Measurements from ENCODE around the gene SPRR2B. TPM values are rescaled to one million over a fixed set of nuclear protein-coding genes. Genes with fewer than 3 reads are reported as not detected.
"Not testable (repeated sequence)": the region's sequence is repeated elsewhere in the genome, so short reads cannot be mapped to it uniquely, and the experiment has no call there.

Gene SPRR2B
- not detected in 2 replicates for total RNA-seq (2012; rRNA removed)

DNA sequence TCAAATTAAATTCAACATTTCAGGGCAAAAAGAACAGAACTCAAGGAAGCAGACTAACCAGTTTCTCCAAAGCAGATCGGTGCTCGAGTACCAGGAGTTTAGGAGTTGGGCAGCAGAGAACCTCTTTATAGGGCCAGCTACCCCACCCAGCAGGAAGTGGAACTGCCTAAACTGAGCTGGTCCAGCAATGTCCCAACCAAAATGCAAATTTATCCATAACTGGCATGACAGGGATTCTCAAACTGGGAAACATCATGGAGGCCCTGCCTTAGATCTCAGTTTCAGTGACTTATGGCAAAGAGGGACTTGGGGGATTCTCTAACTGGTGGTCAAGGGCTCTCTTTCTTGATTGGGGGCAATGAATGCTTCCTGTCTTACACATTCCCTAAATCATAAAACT lies at the start of gene SPRR2B:
Gene SPRR2B (minus strand): TSS at position 101 of the 400 bp plus-strand sequence. CDS start 772 bp downstream, outside the sequence.
- H3K9ac ChIP-seq (ENCODE audit: low read depth, low read length): no peak within 1 kb of the TSS
- no peak within 1 kb of the TSS for H3K4me3 ChIP-seq (ENCODE audit: low read length)
- H3K36me3 ChIP-seq (ENCODE audit: insufficient read depth, low read length): no peaks in the 10 kb centered on the region
- no peak within 1 kb of the TSS for H3K4me2 ChIP-seq (ENCODE audit: low read length)
- H3K4me1 ChIP-seq (ENCODE audit: control insufficient read depth, insufficient read depth, low read length): no peaks in the 10 kb centered on the region
- no peaks in the 10 kb centered on the region for H3K9me3 ChIP-seq (replicated peaks; ENCODE audit: low read length)
- H3K27me3 ChIP-seq (ENCODE audit: control insufficient read depth, insufficient read depth, low read length): no peaks in the 10 kb centered on the region

DNA sequence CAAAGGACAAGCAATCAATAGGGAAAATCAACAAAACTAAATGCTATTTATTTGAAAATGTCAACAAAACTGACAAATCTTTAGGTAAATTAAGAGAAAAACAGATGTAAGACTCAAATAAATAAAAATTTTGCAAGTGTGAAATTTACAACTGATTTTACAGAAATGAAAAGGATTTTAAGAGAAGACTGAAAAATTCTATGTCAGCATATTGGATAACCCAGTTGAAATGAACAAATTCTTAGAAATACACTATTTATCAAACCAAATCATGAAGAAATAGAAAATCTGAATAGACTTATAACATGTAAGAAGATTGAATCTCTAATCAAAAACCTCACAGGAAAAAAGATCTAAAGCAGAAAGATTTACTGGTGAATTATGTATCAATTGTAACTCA lies 49.5 kb upstream of the SPRR2B start:
- H3K4me3 ChIP-seq (ENCODE audit: low read length): no peak overlapping the region
- no peaks in the 10 kb centered on the region for H3K9me3 ChIP-seq (replicated peaks; ENCODE audit: low read length)
- H3K27me3 ChIP-seq (ENCODE audit: control insufficient read depth, insufficient read depth, low read length): no peaks in the 10 kb centered on the region
- H3K4me2 ChIP-seq (ENCODE audit: low read length): no peak overlapping the region
- H3K36me3 ChIP-seq (ENCODE audit: insufficient read depth, low read length): no peaks in the 10 kb centered on the region
- no peak overlapping the region for H3K9ac ChIP-seq (ENCODE audit: low read depth, low read length)
- no peaks in the 10 kb centered on the region for H3K4me1 ChIP-seq (ENCODE audit: control insufficient read depth, insufficient read depth, low read length)

DNA sequence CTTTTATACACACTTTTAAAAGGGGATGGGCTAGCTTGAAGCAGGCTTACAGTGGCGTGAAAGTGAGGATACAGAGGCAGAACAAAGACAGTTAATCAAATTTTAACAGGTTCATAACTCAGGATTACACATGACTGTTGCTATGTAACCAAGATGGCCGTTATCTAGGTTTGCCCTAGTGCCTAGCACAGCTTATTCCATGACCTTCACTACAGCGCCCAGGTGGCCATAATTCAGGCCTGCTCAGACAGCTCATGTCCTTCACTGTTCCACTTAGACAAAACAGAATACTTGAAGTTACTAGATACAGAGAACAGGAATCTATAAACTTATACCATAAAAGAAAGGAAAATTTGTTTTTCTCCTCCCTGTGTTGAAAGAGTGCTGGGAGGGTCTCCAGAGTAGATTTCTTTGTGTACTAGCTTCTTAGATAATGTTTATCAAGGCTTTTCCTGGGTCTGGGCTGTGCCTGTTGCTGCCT lies 48.1 kb upstream of the SPRR2B start:
- no peaks in the 10 kb centered on the region for H3K4me1 ChIP-seq (ENCODE audit: control insufficient read depth, insufficient read depth, low read length)
- no peak overlapping the region for H3K4me3 ChIP-seq (ENCODE audit: low read length)
- no peak overlapping the region for H3K9ac ChIP-seq (ENCODE audit: low read depth, low read length)
- H3K27me3 ChIP-seq (ENCODE audit: control insufficient read depth, insufficient read depth, low read length): no peaks in the 10 kb centered on the region
- H3K4me2 ChIP-seq (ENCODE audit: low read length): no peak overlapping the region
- no peaks in the 10 kb centered on the region for H3K36me3 ChIP-seq (ENCODE audit: insufficient read depth, low read length)
- H3K9me3 ChIP-seq (replicated peaks; ENCODE audit: low read length): no peaks in the 10 kb centered on the region

DNA sequence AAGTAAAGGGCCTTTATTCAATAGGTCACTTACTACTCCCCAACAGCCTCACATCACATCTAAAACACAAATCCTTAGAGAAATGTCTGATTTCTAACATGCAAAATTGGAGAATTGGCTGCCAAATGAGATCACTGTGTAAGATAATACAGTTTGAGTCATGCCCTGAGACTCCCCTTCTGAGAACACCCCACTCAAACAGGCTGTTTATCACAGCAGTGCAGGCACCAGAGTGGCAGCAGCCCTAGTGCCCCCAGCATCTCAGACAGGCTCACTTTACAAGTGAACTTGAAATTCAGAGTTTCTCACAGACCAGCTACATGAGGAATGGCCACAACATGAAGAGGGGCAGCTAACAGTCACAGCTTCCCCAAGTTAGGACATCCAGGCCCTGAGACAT lies 43.9 kb upstream of the SPRR2B start:
- not testable (repeated sequence) for H3K4me3 ChIP-seq (ENCODE audit: low read length); H3K36me3 ChIP-seq (ENCODE audit: insufficient read depth, low read length); H3K27me3 ChIP-seq (ENCODE audit: control insufficient read depth, insufficient read depth, low read length); H3K9ac ChIP-seq (ENCODE audit: low read depth, low read length); H3K4me1 ChIP-seq (ENCODE audit: control insufficient read depth, insufficient read depth, low read length); H3K9me3 ChIP-seq (replicated peaks; ENCODE audit: low read length); H3K4me2 ChIP-seq (ENCODE audit: low read length)

DNA sequence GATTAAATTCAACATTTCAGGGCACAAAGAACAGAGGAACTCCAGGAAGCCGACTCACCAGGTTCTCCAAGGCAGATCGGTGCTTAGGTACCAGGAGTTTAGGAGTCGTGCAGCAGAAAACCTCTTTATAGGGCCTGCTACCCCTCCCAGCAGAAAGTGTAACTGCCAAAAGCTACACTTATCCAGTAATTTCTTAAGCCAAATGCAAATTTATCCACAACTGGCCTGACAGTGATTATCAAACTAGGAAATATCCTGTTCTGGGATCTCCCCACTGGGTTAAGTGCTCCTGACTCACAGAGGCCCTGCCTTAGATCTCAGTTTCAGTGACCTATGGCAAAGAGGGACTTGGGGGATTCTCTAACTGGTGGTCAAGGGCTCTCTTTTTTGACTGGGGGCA lies 42.0 kb upstream of the SPRR2B start, which contains the start of gene SPRR2F:
Gene SPRR2F (minus strand): TSS at position 101 of the 400 bp plus-strand sequence. CDS start 783 bp downstream, outside the sequence.
- no peaks in the 10 kb centered on the region for H3K9me3 ChIP-seq (replicated peaks; ENCODE audit: low read length)
- H3K4me2 ChIP-seq (ENCODE audit: low read length): no peak within 1 kb of the TSS
- peaks cover 6% of the 10 kb centered on the region for H3K27me3 ChIP-seq (ENCODE audit: control insufficient read depth, insufficient read depth, low read length)
- no peak within 1 kb of the TSS for H3K9ac ChIP-seq (ENCODE audit: low read depth, low read length)
- no peaks in the 10 kb centered on the region for H3K4me1 ChIP-seq (ENCODE audit: control insufficient read depth, insufficient read depth, low read length)
- no peaks in the 10 kb centered on the region for H3K36me3 ChIP-seq (ENCODE audit: insufficient read depth, low read length)
- H3K4me3 ChIP-seq (ENCODE audit: low read length): no peak within 1 kb of the TSS

DNA sequence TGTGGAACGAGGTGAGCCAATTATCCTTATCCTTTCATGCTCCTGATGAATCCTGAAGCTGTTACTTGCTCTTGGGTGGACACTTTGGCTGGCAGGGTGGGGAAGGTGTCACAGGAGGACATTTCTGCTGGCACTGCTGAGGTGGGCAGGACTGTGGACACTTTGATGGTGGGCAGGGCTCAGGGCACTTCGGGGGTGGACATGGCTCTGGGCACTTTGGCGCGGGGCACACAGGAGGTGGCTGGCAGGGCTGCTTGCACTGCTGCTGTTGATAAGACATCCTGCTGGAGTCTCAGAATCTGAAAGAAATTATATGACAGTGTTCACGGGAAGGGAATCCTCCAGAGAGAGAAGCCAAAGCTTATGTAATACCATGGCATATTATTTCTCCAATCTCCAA lies 41.0 kb upstream of the SPRR2B start:
- H3K9me3 ChIP-seq (replicated peaks; ENCODE audit: low read length); H3K27me3 ChIP-seq (ENCODE audit: control insufficient read depth, insufficient read depth, low read length): not testable (repeated sequence)

DNA sequence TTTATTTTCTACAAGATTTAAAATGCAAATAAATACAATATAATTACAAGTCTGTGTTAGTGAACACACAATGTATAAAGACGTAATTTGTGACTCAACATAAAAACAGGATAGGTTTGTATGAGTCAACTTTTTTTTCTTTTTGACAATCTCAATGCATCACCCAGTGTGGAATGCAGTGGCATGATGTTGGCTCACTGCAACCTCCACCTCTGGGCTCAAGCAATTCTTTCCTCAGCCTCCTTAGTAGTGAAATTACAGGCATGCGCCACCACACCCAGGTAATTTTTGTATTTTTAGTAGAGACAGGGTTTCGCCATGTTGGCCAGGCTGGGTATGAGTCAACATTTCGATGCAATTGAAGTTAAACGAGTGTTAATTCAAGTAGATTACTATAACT lies 28.8 kb upstream of the SPRR2B start:
- Histone ChIP-seq H3K9ac (ENCODE audit: low read depth, low read length) (no peak overlapping the region), H3K4me2 (ENCODE audit: low read length) (no peak overlapping the region), H3K36me3 (ENCODE audit: insufficient read depth, low read length) (no peaks in the 10 kb centered on the region), H3K4me3 (ENCODE audit: low read length) (no peak overlapping the region), H3K27me3 (ENCODE audit: control insufficient read depth, insufficient read depth, low read length) (no peaks in the 10 kb centered on the region), H3K9me3 (replicated peaks; ENCODE audit: low read length) (no peaks in the 10 kb centered on the region), H3K4me1 (ENCODE audit: control insufficient read depth, insufficient read depth, low read length) (no peaks in the 10 kb centered on the region)

More for the DNA sequence above, 41.0 kb upstream of the SPRR2B start:
- not testable (repeated sequence) for H3K4me1 ChIP-seq (ENCODE audit: control insufficient read depth, insufficient read depth, low read length); H3K4me3 ChIP-seq (ENCODE audit: low read length); H3K4me2 ChIP-seq (ENCODE audit: low read length); H3K9ac ChIP-seq (ENCODE audit: low read depth, low read length); H3K36me3 ChIP-seq (ENCODE audit: insufficient read depth, low read length)

DNA sequence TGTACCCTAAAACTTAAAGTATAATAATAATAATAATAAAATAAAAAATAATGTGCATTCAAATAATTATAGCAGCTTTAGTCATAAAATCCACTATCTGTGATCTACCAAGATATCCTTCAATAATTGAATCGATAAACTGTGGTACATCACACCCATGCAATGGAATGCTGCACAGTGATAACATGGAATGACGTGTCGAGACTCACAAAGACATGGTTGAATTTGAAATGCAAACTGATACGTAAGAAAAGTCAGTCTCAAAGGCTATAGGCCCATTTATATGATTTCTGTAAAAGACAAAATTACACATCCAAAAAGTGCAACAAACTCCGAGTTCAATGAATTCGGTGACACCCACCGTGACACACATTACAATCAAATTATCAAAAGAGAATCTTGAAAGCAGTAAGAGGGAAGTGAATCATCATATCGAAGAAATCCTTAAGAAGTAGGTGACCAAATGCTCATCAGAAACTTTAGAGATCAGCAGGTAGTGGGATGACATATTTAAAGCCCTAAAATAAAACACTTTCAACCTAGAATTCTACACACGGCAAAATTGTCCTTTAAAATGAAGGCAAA lies 28.1 kb upstream of the SPRR2B start:
- Histone ChIP-seq H3K4me1 (ENCODE audit: control insufficient read depth, insufficient read depth, low read length) (no peaks in the 10 kb centered on the region), H3K27me3 (ENCODE audit: control insufficient read depth, insufficient read depth, low read length) (no peaks in the 10 kb centered on the region), H3K4me3 (ENCODE audit: low read length) (no peak overlapping the region), H3K9ac (ENCODE audit: low read depth, low read length) (no peak overlapping the region), H3K4me2 (ENCODE audit: low read length) (no peak overlapping the region), H3K36me3 (ENCODE audit: insufficient read depth, low read length) (no peaks in the 10 kb centered on the region), H3K9me3 (replicated peaks; ENCODE audit: low read length) (no peaks in the 10 kb centered on the region)

DNA sequence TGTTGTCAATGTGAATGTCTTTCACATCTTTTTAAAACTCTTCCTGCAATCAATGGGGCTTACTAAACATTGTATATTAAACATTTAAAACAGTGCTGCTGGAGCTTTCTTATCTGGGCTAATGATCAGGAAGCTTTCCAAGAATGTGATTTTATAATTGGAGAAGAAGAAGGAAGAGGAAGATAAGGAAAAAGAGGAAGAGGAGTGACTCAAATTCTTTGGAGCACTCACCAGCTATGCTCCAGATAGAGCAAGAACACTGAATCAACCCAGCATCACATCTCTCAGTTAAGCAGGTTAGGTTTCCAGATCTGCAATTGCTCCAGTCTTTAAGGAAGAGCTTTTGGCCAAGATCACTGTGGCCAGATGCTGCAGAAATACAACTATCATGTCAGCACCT lies 24.4 kb upstream of the SPRR2B start:
- H3K9ac ChIP-seq (ENCODE audit: low read depth, low read length): no peak overlapping the region

DNA sequence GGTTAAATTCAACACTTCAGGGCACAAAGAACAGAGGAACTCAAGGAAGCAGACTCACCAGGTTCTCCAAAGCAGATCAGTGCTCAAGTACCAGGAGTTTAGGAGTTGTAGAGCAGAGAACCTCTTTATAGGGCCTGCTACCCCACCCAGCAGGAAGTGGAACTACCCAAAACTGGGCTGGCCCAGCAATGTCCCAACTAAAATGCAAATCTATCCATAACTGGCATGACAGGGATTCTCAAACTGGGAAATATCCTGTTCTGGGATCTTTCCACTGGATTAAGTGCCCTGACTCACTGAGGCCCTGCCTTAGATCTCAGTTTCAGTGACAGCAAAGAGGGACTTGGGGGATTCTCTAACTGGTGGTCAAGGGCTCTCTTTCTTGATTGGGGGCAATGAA lies 23.0 kb upstream of the SPRR2B start, which contains the start of gene SPRR2E:
Gene SPRR2E (minus strand): TSS at position 101 of the 400 bp plus-strand sequence. CDS start 775 bp downstream, outside the sequence.
- no peaks in the 10 kb centered on the region for H3K9me3 ChIP-seq (replicated peaks; ENCODE audit: low read length)
- H3K27me3 ChIP-seq (ENCODE audit: control insufficient read depth, insufficient read depth, low read length): peaks cover 3% of the 10 kb centered on the region
- no peak within 1 kb of the TSS for H3K9ac ChIP-seq (ENCODE audit: low read depth, low read length)
- no peaks in the 10 kb centered on the region for H3K36me3 ChIP-seq (ENCODE audit: insufficient read depth, low read length)
- no peak within 1 kb of the TSS for H3K4me3 ChIP-seq (ENCODE audit: low read length)
- H3K4me1 ChIP-seq (ENCODE audit: control insufficient read depth, insufficient read depth, low read length): no peaks in the 10 kb centered on the region
- H3K4me2 ChIP-seq (ENCODE audit: low read length): no peak within 1 kb of the TSS

More for the DNA sequence above, 24.4 kb upstream of the SPRR2B start:
- Histone ChIP-seq H3K4me3 (ENCODE audit: low read length) (no peak overlapping the region), H3K4me1 (ENCODE audit: control insufficient read depth, insufficient read depth, low read length) (no peaks in the 10 kb centered on the region), H3K27me3 (ENCODE audit: control insufficient read depth, insufficient read depth, low read length) (peaks cover 3% of the 10 kb centered on the region), H3K9me3 (replicated peaks; ENCODE audit: low read length) (no peaks in the 10 kb centered on the region), H3K4me2 (ENCODE audit: low read length) (no peak overlapping the region), H3K36me3 (ENCODE audit: insufficient read depth, low read length) (no peaks in the 10 kb centered on the region)

DNA sequence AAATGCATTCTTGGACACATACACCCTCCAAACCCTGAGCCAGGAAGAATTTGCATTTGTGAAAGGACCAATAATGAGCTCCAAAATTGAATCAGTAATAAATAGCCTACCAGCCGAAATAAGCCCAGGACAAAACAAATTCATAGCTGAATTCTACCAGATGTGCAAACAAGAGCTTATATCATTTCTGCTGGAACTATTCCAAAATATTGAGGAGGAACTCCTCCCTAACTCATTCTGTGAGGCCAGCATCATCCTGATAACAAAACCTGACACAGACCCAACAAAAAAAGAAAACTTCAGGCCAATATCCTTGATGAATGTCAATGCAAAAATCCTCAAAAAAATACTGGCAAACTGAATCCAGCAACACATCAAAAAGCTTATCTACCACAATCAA lies 16.2 kb upstream of the SPRR2B start:
- H3K9me3 ChIP-seq (replicated peaks; ENCODE audit: low read length): no peaks in the 10 kb centered on the region
- no peak overlapping the region for H3K4me2 ChIP-seq (ENCODE audit: low read length)
- H3K4me1 ChIP-seq (ENCODE audit: control insufficient read depth, insufficient read depth, low read length): no peaks in the 10 kb centered on the region
- H3K36me3 ChIP-seq (ENCODE audit: insufficient read depth, low read length): no peaks in the 10 kb centered on the region
- no peak overlapping the region for H3K9ac ChIP-seq (ENCODE audit: low read depth, low read length)
- no peak overlapping the region for H3K4me3 ChIP-seq (ENCODE audit: low read length)
- H3K27me3 ChIP-seq (ENCODE audit: control insufficient read depth, insufficient read depth, low read length): peaks cover 3% of the 10 kb centered on the region

DNA sequence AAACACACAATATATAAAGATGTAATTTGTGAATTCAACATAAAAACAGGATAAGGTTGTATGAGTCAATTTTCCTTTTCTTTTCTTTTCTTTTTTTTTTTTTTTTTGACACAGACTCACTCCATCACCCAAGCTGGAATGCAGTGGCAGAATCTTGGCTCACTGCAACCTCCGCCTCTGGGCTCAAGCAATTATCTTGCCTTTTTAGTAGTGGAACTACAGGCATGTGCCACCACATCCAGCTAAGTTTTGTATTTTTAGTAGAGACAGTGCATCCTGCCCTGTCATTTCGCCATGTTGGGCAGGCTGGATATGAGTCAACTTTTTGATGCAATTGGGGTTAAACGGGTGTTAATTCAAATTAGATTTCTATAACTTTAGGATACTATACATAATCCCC lies 10.3 kb upstream of the SPRR2B start:
- Histone ChIP-seq H3K36me3 (ENCODE audit: insufficient read depth, low read length) (no peaks in the 10 kb centered on the region), H3K4me2 (ENCODE audit: low read length) (no peak overlapping the region), H3K4me1 (ENCODE audit: control insufficient read depth, insufficient read depth, low read length) (no peaks in the 10 kb centered on the region), H3K27me3 (ENCODE audit: control insufficient read depth, insufficient read depth, low read length) (no peaks in the 10 kb centered on the region), H3K9me3 (replicated peaks; ENCODE audit: low read length) (no peaks in the 10 kb centered on the region), H3K9ac (ENCODE audit: low read depth, low read length) (no peak overlapping the region), H3K4me3 (ENCODE audit: low read length) (no peak overlapping the region)
